ENCODE results near the gene KCNE3.
"Not testable (repeated sequence)": the region's sequence is repeated elsewhere in the genome, so short reads cannot be mapped to it uniquely, and the experiment has no call there.

KCNE3 gene

GRCh38 chr11:74427384-74427886 is 39.9 kb downstream of the KCNE3 start:
- no peak overlapping the region for H3K4me3 ChIP-seq (ENCODE audit: low read depth, low read length)
- ChIA-PET POLR2A (no interaction called here), CTCF (interaction anchor here (1.3 to 1.6 kb wide), 4 partner anchors 21 to 172 kb away, joined by 3 to 6 read pairs (median 5); no protein-coding TSS in a partner anchor)
- no peak for TF ChIP-seq CTCF (IDR thresholded peaks at IDR 0.05; ENCODE audit: insufficient read depth, low read length, missing control alignments)
- no peak for DNase-seq (ENCODE audit: low read depth, low spot score)

- ChIA-PET CTCF (interaction anchor here (1.8 to 2.8 kb wide), 2 partner anchors 9 to 24 kb away, joined by 4 to 18 read pairs; no protein-coding TSS in a partner anchor), POLR2A (no interaction called here)
These were observed 42.2 kb downstream of the KCNE3 start for GRCh38 chr11:74425100-74425499.

DNA sequence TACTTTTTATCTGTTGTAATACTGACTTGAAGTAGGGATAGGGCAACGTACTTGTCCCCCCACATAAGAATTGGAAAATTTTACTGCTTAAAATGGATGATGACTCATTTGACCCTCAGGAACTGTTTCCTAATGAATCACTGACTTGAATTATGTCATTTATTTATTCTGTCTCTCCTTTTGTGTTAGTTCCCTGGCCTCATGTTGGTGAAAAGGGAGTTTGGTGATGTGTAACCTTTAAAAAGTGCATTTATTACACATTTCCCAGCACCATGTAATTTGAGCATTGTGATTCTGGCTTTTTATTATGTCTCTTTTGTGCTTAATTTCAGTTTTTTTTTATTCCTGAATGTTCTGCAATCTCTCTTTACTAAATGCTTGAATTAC is 48.8 kb downstream of the KCNE3 start:
- no peak for DNase-seq (ENCODE audit: low read depth, low spot score)
- CTCF ChIA-PET: interaction anchor here (1.3 to 3.6 kb wide), 2 partner anchors 31 to 163 kb away, joined by 4 to 11 read pairs; no protein-coding TSS in a partner anchor
- H3K4me3 ChIP-seq (ENCODE audit: low read depth, low read length): no peak overlapping the region
- POLR2A ChIA-PET: no interaction called here
- TF ChIP-seq CTCF (IDR thresholded peaks at IDR 0.05; ENCODE audit: insufficient read depth, low read length, missing control alignments): no peak

More at GRCh38 chr11:74425100-74425499, 42.2 kb downstream of the KCNE3 start:
- H3K4me3 ChIP-seq (ENCODE audit: low read depth, low read length): no peak overlapping the region
- no peak for TF ChIP-seq CTCF (IDR thresholded peaks at IDR 0.05; ENCODE audit: insufficient read depth, low read length, missing control alignments)
- DNase-seq (ENCODE audit: low read depth, low spot score): no peak

GRCh38 chr11:74417860-74418508 is 49.4 kb downstream of the KCNE3 start:
- POLR2A ChIA-PET: no interaction called here
- CTCF ChIA-PET: interaction anchor here (1.3 kb wide), 1 partner anchor 32 kb away, joined by 4 read pairs; no protein-coding TSS in a partner anchor
- no peak for DNase-seq (ENCODE audit: low read depth, low spot score)
- H3K4me3 ChIP-seq (ENCODE audit: low read depth, low read length): no peak overlapping the region
- no peak for TF ChIP-seq CTCF (IDR thresholded peaks at IDR 0.05; ENCODE audit: insufficient read depth, low read length, missing control alignments)

GRCh38 chr11:74417379-74417804 is 50.0 kb downstream of the KCNE3 start:
- H3K4me3 ChIP-seq (ENCODE audit: low read depth, low read length): no peak overlapping the region
- CTCF ChIA-PET: no interaction called here
- no peak for TF ChIP-seq CTCF (IDR thresholded peaks at IDR 0.05; ENCODE audit: insufficient read depth, low read length, missing control alignments)
- POLR2A ChIA-PET: no interaction called here
- DNase-seq (ENCODE audit: low read depth, low spot score): no peak

DNA sequence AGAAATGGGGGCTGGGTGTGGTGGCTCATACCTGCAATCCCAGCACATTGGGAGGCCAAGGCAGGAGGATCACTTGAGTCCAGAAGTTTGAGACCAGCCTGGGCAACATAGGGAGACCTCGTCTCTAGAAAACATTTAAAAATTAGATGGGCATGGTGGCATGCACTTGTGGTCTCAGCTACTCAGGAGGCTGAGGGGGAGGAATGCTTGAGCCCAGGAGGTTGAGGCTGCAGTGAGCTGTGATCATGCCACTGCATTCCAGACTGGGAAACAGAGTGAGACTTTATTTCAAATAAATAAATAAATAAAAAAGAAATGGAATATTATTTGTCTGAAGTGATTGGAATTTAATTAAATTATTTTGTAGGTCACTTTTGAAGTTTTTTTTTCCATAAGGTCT is 50.4 kb downstream of the KCNE3 start:
- H3K4me3 ChIP-seq (ENCODE audit: low read depth, low read length); DNase-seq (ENCODE audit: low read depth, low spot score); CTCF ChIA-PET; POLR2A ChIA-PET: not testable (repeated sequence)
